Testis (tissue), 2 donors: Measurements from ENCODE around the gene MIGA2.

ENCODE experiments used
- CTCF ChIP-seq, 3 experiments: fragments of 450-650 bp in 2 of 3; fragments of 200-600 bp in 1 of 3; sonication (generic) in 1 of 3; IDR thresholded peaks; one replicate each; pipeline ENCODE4 v1.5.1; 2016 to 2019; ENCODE audit warnings: antibody characterized with exemption in 3 of 3, mild to moderate bottlenecking in 2 of 3, moderate library complexity in 1 of 3
- POLR2A ChIP-seq: fragments of 450-650 bp; IDR thresholded peaks from one replicate; pipeline ENCODE4 v1.6.1; 2017; ENCODE audit warnings: antibody characterized with exemption, mild to moderate bottlenecking, moderate library complexity

DNA sequence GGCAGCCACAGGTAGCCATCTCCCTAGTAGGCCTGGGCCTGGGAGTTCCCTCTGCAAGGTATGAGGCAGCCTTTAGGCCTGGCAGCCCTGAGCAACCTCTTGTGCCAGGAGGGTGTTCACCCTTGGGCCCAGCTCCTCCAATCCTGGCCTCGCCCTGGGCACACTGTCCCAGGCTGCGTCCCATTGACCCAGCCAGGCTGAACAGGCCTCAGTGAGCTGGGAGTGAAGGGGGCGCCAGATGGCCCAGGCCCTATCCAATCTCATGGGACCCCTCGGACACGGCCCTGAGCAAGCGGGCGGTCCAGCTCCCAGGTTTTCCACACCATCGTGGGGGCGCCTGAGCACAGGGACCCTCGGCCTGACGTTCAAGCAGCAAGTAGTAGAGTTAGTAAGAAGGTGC, 22.8 kb upstream of the MIGA2 start:
- no peak for TF ChIP-seq POLR2A
- no peak for TF ChIP-seq CTCF (IDR thresholded peaks at IDR 0.05)
